ENCODE results near the gene LARP4.
"Not testable (repeated sequence)": the region's sequence is repeated elsewhere in the genome, so short reads cannot be mapped to it uniquely, and the experiment has no call there.

GRCh38 chr12:50431656-50432055 is 31.0 kb downstream of the LARP4 start:
- not testable (repeated sequence) for TF ChIP-seq POLR2A (IDR thresholded peaks at IDR 0.05)
- TF ChIP-seq, protein P1, sequence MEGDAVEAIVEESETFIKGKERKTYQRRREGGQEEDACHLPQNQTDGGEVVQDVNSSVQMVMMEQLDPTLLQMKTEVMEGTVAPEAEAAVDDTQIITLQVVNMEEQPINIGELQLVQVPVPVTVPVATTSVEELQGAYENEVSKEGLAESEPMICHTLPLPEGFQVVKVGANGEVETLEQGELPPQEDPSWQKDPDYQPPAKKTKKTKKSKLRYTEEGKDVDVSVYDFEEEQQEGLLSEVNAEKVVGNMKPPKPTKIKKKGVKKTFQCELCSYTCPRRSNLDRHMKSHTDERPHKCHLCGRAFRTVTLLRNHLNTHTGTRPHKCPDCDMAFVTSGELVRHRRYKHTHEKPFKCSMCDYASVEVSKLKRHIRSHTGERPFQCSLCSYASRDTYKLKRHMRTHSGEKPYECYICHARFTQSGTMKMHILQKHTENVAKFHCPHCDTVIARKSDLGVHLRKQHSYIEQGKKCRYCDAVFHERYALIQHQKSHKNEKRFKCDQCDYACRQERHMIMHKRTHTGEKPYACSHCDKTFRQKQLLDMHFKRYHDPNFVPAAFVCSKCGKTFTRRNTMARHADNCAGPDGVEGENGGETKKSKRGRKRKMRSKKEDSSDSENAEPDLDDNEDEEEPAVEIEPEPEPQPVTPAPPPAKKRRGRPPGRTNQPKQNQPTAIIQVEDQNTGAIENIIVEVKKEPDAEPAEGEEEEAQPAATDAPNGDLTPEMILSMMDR (IDR thresholded peaks at IDR 0.05): not testable (repeated sequence)

All from uterus (tissue), 2 donors.